Activated CD4-positive, alpha-beta T cell treated with anti-CD3 and anti-CD28 coated beads, Interleukin-2, Interleukin-4, amounts not matched to agents 100 ng/mL and 50 ng/mL, durations not matched to agents 16 hours and 8 hours (primary cell): ENCODE measurements around the gene CETP.

Experiments
- DNase-seq: peaks from one replicate; pipeline ENCODE4 v3.0.0-alpha.2; 2020; ENCODE audit warnings: low spot score

The CETP gene

DNA sequence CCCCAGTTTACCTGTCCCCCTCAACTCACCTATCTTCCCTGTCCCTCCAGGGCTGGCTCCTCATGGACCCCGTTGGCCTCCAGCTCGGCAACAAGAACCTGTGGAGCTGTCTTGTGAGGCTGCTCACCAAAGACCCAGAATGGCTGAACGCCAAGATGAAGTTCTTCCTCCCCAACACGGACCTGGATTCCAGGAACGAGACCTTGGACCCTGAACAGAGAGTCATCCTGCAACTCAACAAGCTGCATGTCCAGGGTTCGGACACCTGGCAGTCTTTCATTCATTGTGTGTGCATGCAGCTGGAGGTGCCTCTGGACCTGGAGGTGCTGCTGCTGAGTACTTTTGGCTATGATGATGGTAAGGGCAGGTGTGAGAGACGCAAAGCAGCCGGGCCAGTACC is 58.9 kb downstream of the CETP start:
- no peak for DNase-seq

DNA sequence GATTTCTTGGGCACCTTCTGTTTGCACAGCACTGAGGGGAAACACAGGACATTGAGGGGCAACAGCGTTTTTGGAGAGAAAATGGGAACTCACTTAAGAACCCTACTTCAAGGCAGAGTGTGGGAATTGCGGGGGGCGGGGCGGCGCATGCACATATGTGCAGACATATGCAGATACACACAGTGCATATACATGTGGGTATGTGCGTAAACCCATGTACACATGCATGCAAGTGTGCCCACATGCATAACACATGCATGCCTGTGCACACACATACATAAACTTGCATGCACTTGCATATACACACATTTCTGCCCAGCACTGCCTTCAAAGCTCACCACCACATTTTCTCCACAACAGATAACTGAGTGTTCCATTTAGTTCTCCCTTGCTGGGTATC is 60.0 kb downstream of the CETP start:
- DNase-seq = no peak

DNA sequence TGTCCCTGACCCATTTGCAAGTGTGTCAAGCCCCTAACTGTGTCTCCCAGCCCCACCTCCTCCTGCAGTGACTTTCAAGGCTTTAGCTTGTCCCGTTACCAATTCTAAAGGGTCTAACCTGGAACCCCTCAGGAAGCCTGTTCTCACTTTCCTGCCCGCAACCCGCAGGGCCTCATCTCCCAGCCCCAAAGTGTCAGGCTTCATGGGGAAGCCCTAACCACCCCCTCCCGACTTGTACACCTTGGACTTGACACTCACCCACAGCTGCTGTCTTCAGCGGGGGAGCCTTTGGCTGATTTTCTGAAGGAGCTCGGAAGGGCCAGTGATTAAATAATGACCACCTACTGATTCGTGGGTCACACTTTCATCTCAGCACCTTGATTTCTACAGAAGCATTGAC is 60.7 kb downstream of the CETP start:
- no peak for DNase-seq

DNA sequence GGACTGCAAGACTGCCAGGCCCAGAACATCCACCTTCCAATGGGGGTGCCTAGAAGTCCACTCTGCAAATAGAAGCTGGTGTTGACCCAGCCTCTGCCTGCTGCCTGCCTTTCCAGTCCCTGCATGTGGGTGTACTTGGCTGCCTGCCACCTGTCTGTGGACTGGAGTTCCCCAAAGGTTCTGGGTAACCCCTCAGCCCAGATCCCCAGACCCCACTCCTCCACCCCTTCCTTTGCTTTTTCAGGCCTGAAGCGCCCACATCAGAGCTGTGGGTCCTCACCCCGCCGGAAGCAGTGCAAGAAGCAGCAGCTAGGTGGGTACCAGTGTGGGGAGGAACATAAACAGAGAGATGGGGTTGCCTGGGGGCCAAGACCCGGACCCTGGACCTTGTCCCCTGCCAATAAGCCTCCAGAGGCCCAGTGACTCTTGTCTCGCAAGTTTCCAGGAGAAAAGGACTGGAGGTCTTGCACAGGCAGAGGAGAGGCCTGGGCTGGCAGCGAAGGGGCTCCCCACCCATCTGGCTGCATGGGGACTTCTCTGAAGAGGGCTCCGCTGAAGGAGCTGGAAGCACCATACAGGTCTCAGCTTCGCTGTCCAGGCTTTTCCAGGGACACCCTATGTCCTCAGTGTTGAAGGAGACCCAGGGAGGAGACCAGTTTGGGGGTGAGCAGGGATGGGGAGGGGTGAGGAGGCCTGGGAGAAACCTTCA is 61.9 kb downstream of the CETP start:
- DNase-seq = no peak

DNA sequence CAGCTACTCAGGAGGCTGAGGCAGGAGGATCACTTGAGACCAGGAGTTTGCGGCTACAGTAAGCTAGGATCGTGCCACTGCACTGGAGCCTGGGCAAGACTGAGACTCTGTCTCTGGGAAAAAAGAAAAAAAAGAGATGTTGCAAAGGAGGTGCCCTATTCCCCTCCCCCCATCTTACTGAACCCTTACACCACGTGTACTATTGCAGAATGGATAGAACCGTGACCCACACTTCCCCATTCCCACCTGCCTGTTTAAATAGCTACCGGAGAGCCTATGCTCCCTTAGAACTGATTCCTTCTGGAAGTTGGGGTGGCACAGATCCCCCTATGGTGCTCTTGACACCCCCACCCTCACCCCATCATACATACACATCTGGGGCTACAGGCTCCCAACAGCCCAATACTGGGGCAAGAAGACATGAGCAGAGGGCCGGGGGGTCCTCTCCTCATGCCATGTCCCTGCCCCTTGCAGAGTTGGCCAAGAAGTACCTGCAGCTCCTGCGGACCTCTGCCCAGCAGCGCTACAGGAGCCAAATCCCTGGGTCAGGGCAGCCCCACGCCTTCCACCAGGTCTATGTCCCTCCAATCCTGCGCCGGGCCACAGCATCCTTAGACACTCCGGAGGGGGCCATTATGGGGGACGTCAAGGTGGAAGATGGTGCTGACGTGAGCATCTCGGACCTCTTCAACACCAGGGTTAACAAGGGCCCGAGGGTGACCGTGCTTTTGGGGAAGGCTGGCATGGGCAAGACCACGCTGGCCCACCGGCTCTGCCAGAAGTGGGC is 63.3 kb downstream of the CETP start:
- DNase-seq = no peak

DNA sequence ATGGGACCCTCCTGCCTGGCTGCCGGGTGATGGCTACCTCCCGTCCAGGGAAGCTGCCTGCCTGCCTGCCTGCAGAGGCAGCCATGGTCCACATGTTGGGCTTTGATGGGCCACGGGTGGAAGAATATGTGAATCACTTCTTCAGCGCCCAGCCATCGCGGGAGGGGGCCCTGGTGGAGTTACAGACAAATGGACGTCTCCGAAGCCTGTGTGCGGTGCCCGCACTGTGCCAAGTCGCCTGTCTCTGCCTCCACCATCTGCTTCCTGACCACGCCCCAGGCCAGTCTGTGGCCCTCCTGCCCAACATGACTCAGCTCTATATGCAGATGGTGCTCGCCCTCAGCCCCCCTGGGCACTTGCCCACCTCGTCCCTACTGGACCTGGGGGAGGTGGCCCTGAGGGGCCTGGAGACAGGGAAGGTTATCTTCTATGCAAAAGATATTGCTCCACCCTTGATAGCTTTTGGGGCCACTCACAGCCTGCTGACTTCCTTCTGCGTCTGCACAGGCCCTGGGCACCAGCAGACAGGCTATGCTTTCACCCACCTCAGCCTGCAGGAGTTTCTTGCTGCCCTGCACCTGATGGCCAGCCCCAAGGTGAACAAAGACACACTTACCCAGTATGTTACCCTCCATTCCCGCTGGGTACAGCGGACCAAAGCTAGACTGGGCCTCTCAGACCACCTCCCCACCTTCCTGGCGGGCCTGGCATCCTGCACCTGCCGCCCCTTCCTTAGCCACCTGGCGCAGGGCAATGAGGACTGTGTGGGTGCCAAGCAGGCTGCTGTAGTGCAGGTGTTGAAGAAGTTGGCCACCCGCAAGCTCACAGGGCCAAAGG is 64.4 kb downstream of the CETP start:
- no peak for DNase-seq

DNA sequence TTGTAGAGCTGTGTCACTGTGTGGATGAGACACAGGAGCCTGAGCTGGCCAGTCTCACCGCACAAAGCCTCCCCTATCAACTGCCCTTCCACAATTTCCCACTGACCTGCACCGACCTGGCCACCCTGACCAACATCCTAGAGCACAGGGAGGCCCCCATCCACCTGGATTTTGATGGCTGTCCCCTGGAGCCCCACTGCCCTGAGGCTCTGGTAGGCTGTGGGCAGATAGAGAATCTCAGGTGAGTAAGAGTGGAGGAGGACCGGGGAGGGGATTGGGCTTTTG is 65.0 kb downstream of the CETP start:
- DNase-seq = no peak

DNA sequence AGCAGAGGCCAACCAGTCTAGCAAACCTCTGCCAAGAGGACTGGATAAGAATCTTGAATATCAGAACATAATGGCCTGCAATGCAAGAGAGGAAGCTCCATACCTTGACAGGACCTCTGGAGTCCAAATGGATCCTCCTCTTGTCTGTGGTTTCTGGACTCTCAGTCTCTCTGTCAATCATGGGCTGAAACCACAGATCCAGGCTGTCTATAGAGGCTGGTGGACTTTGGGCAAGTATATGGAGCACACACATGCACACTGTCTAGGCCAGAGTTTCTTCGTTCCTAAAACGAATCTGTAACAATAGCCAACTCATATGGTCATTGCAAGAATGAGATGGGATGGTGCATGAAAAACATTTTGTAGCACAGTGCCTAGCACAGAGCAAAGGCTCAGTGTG is 65.3 kb downstream of the CETP start:
- no peak for DNase-seq

DNA sequence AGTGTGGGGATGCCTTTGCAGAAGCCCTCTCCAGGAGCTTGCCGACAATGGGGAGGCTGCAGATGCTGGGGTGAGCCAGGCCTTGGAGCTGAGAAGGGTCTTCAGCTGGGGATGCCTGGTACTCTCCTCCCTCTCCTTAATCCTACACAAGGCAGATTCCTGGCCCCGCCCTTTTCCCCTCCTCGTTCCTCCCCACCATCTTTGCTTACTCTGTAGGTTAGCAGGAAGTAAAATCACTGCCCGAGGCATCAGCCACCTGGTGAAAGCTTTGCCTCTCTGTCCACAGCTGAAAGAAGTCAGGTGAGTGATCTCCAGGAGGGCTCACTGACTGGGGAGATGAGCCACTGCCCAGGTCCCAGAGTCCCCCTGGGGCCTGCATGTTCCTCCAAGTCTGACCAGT is 66.3 kb downstream of the CETP start:
- no peak for DNase-seq

DNA sequence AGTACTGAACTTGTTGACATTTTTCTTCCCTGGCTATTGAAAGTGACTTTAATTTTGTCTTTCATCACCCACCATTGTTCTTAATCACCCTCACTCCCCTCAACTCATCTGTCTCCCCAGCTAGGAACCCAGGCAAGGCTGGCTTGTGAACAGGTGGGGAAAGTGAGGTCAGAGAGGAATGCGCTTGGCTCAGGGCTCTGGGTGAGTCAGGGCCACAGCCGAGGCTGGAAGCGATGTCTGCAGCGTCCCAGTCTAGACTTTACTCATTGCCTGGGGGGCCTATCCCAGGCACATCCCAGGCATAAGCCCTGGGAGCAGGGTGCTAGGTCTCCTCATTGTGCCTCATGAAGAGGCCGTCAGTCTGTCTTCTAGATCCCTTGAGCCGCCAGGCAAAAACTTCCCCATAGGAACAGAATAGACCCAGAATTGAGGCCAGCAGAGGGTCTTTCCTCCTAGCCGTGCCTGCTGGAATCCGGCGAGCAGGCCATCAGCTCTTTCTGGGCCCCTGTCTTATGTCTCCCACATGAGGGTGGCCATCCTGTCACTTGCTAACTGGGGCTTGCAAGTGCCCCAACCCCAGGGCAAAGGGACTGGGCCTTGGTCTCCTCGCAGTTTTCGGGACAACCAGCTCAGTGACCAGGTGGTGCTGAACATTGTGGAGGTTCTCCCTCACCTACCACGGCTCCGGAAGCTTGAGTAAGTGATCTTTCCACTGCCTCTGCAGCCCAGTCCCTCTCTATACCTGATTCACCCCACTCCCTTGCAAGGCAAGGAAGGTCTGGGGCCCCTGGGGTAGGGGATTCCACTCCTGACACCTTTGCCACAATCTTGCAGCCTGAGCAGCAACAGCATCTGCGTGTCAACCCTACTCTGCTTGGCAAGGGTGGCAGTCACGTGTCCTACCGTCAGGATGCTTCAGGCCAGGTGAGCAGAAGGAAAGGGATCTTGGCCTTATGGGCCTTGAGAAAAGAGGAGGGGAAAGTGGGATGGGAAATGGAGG is 67.7 kb downstream of the CETP start:
- no peak for DNase-seq

DNA sequence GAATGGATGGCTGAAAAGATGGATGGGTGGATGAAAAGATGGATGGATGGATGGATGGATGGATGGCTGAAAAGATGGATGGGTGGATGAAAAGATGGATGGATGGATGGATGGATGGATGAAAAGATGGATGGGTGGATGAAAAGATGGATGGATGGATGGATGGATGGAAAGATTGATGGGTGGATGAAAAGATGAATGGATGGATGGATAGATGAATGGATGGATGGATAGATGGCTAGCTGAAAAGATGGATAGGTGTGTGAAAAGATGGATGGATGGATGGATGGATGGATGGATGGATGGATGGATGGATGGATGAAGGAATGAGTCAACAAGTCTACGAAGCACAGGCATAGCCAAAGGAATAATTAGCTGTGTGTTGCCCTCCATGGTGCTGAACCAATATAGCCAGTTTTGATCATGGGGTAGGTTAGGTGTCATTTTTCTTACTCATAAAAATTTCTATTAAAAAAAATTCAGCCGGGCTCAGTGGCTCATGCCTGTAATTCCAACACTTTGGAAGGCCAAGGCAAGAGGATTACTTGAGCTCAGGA is 68.7 kb downstream of the CETP start:
- no peak for DNase-seq

DNA sequence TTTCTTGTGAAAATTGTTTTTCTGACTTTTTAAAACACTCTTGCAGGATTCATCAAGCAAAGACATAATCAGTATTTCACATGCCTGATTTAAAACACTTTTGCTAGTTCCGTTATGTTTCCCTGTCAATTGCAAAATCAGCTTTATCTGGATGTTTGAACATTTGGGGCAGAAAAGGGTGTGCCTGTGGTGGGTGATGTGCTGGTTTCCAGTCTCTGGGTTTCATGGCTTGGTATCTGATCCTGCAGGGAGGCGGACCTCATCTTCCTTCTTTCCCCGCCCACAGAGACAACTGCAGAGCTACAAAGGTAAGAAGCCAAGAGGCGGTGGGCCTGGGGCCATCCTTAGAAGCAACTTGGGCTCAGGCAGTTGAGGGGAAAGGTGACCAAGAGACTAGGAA is 69.4 kb downstream of the CETP start:
- DNase-seq = no peak

DNA sequence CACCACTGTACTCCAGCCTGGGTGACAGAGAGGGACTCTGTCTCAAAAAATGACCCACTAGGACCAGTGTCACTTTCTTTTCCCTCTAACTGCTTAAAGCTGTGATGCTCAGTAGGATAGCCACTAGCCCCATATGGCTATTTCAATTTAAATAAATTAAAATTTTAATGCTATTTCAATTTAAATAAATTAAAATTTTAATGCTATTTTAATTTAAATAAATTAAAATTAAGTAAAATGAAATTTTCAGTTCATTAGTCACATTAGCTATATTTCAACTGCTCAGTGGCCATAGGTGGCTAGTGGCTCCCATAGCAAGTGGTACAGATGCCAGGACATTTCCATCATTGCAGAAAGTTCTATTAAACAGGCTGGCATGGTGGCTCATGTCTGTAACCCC is 70.6 kb downstream of the CETP start:
- DNase-seq = no peak

DNA sequence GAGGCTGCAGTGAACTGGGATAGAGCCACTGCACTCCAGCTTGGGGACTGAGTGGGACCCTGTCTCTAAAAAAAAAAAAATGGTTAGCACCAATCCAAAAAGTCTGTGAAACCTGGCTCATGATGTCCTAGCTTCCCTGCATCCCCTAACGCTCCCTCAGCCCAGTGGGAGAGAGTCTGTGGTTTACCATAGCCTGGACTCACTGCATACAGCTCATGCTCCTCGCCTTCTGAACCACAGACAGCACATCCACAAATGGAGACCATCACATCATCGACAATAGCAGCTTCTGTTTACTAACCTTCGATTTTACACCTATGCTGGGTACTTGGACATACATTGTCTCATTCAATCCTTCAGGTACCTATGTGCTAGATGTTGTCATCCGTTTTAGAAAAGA is 71.2 kb downstream of the CETP start:
- no peak for DNase-seq
